Hindlimb muscle (tissue), 1 donor: ENCODE results near the gene SLC26A5. TPM values are rescaled to one million over a fixed set of nuclear protein-coding genes. Genes with fewer than 3 reads are reported as not detected.
"Not testable (repeated sequence)": the region's sequence is repeated elsewhere in the genome, so short reads cannot be mapped to it uniquely, and the experiment has no call there.

ENCODE experiments used
- DNase-seq: peaks from one replicate; pipeline ENCODE4 v3.0.0-alpha.2; 2013
- polyA plus RNA-seq: library from polyadenylated mRNA; unstranded; fragments of 120-200 nt; gene quantifications from one replicate; pipeline ENCODE4 v1.2.1, GENCODE V29; 2013; ENCODE audit not compliant: insufficient read length

The SLC26A5 gene
- polyA plus RNA-seq, 1 donor = 0.14 TPM

GRCh38 chr7:103405789-103406613 lies 40.0 kb downstream of the SLC26A5 start:
- DNase-seq = not testable (repeated sequence)

GRCh38 chr7:103399687-103400086 lies 46.3 kb downstream of the SLC26A5 start:
- not testable (repeated sequence) for DNase-seq

- no peak for DNase-seq
These were observed 47.4 kb downstream of the SLC26A5 start for GRCh38 chr7:103398483-103399127.

DNA sequence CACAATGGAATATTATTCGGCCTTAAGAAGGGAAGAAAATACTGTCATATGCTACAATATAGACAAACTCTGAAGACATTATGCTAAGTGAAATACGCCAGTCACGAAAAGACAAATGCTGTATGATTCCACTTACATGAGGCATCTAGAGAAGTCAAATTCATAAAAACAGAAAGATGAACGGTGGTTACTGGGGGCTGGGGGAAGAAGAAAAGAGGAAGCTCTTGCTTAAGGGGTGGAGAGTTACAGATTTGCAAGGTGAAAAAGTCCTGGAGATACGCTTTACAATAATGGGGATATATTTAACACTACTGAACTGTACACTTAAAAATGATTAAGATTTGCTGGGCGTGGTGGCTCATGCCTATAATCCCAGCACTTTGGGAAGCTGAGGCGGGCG lies 49.5 kb downstream of the SLC26A5 start:
- DNase-seq = no peak

DNA sequence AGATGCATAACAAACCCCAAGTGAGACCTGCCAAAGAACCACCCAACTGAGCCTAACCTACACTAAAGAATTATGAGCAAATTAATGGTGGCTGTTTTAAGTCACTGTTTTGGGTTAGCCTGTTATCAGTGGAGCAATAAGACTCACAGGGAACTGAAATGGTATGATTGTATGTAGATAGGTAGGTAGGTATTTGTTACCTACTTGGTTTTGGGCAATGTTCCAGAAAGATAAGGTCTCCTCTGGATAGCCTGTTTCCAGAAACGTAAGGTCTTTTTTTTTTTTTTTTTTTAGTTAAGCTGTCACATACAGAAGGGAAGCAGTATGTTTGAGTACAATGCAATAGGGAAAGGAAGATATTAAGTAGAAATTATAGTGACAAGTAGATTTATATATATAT lies 50.9 kb downstream of the SLC26A5 start:
- no peak for DNase-seq

GRCh38 chr7:103394566-103394965 lies 51.4 kb downstream of the SLC26A5 start:
- no peak for DNase-seq

DNA sequence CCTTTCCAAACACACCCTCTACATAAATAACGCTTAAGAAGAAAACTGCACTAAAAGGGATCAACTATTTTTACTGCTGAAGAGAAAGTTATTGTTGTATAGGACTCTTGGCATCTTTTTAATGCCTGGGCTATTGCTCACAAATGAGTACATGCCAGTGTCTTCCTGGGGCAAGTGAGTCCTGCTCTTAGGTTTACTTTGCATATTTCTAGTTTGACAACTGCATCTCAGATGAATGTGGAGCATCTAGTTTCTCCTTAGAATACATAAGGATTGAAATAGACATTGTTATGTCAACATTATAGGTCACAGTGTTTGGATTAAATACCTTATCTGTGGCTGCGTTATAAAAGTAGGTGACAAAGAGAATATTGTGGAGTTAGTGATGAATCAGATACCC lies 54.0 kb downstream of the SLC26A5 start:
- DNase-seq = no peak

DNA sequence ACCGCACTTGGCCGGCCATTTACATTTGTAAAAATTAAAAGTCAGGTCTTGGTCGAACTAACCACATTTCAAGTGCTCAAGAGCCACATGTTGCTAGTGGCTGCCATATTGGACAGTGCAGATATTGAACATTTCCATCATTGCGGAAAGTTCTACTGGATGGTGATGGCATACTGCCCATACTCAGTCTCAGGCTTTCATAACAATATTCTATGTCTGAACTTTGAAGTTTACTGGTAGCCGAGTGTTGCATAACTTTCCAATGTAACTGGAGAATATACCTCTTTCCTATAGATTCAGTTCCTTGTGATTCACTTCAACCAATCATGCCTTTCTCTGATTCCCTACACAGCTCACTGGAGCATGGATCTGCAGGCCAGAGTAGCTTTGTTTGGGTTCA lies 54.9 kb downstream of the SLC26A5 start:
- DNase-seq = no peak

- no peak for DNase-seq
These were observed 56.7 kb downstream of the SLC26A5 start for GRCh38 chr7:103389263-103389662.

GRCh38 chr7:103388469-103389140 lies 57.4 kb downstream of the SLC26A5 start:
- DNase-seq = no peak

DNA sequence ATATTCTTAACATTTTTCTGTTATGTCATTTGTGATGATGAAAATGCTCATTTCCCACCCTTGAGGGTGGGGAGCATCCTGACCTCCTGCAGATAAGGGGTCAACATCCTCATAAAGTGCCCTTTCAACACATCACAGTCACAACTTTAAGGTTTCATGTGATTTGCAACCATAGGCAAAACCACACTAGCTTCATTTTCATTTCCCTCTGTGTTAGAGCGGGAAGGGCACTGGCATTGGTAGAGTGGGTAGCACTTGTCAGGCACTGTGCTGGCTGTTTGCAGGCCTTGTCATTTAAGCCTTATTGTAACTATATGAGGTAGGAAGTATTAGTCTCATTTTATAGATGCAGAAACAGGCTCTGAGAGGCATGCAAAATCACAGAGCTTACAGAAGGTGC lies 58.8 kb downstream of the SLC26A5 start:
- no peak for DNase-seq

GRCh38 chr7:103382032-103382402 lies 64.0 kb downstream of the SLC26A5 start:
- no peak for DNase-seq

- DNase-seq = no peak
These were observed 64.6 kb downstream of the SLC26A5 start for GRCh38 chr7:103381280-103382031.

- DNase-seq = no peak
These were observed 65.4 kb downstream of the SLC26A5 start for GRCh38 chr7:103380395-103381191.

DNA sequence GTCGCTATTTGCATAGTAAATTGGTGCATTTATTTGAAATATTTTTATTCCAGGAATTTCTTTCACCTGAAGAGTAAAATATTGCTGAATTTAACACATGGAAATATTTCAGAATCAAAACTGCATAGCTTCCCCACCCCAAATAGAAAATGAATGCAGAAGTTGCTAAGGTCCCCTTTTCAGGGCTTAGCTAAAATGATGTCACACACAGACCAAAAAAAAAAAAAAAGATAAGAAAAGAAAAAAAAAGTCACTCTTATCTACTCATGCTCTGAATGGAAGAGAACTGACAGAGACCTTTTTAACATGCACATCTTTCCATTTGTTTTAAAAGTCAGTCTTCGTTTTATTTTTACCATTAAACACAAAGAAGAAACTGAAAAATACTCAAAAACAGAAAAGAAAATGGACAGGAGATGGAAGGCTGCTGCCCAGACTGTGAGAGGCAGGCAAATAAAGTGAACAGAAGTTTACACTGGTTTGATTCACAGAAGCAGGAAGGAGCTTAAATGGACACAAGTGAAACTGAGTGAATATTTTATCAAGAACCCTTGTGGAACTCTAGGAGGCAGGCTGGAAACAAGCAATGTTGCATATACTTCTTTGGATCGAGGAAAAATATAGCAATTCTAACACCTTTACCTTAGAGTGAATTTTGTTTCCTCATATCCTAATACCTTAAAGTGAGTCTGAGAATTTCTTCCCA lies 66.6 kb downstream of the SLC26A5 start:
- DNase-seq = no peak

- no peak for DNase-seq
These were observed 72.0 kb downstream of the SLC26A5 start for GRCh38 chr7:103373866-103374643.

- DNase-seq = no peak
These were observed 76.6 kb downstream of the SLC26A5 start for GRCh38 chr7:103369432-103369831.

DNA sequence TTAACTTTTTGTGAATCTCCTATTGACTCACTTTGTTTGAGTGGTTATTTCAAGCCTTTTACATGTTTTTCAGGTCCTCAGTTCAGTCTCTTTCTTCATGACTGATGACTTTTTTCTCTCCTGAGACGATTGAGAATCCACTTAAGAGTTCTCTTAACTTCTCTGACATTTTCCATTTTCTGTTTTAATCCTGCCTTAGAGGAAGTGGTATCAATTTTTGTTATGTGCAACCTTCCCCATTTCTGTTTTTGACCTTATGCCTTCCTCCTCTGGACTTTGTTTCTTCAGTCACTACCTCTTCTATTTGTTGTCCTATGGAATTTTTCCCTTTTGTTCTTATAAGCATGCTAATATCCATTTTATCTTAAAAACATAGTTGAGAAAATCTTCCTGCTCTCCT lies 96.2 kb downstream of the SLC26A5 start:
- no peak for DNase-seq

DNA sequence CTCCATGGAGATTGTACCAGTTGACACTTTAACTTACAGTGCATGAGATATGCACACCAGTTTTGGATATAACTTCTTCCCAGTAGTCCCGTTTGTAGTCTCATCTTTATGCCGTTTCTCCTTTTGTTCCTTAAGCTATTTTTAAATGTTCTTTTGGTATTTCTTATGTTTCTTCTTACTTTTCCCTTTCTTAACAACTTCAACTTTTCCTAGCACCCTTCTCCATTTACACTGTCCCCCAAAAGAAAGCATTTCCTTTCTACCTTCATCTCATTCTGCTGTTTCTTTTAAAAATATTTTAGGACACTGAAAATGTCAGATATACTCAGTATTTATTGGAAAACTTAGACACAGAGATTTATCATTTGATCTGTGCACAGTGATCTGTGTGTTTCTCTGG lies 97.0 kb downstream of the SLC26A5 start:
- no peak for DNase-seq

GRCh38 chr7:103348452-103348851 lies 97.6 kb downstream of the SLC26A5 start:
- no peak for DNase-seq
